ENCODE results near the gene ITGAX.
"Not testable (repeated sequence)": the region's sequence is repeated elsewhere in the genome, so short reads cannot be mapped to it uniquely, and the experiment has no call there.

Gene ITGAX

GRCh38 chr16:31333686-31334649, 21.0 kb upstream of the ITGAX start:
- peak; percentile 62 for TF ChIP-seq CTCF (IDR thresholded peaks at IDR 0.05; ENCODE audit: insufficient read depth, low read depth, low read length, missing control alignments)
- DNase-seq (ENCODE audit: low read depth): peak; percentile 56
- no peak overlapping the region for H3K4me3 ChIP-seq (ENCODE audit: low read depth, low read length)

GRCh38 chr16:31334934-31335333, 20.0 kb upstream of the ITGAX start:
- DNase-seq (ENCODE audit: low read depth): no peak
- no peak overlapping the region for H3K4me3 ChIP-seq (ENCODE audit: low read depth, low read length)
- TF ChIP-seq CTCF (IDR thresholded peaks at IDR 0.05; ENCODE audit: insufficient read depth, low read depth, low read length, missing control alignments): no peak

- DNase-seq (ENCODE audit: low read depth): no peak
- TF ChIP-seq CTCF (IDR thresholded peaks at IDR 0.05; ENCODE audit: insufficient read depth, low read depth, low read length, missing control alignments): no peak
Measured at GRCh38 chr16:31335431-31335830, 19.5 kb upstream of the ITGAX start.

GRCh38 chr16:31338166-31338685, 16.8 kb upstream of the ITGAX start:
- not testable (repeated sequence) for DNase-seq (ENCODE audit: low read depth); H3K4me3 ChIP-seq (ENCODE audit: low read depth, low read length)

More at GRCh38 chr16:31335431-31335830, 19.5 kb upstream of the ITGAX start:
- H3K4me3 ChIP-seq (ENCODE audit: low read depth, low read length): no peak overlapping the region

- no peak overlapping the region for H3K4me3 ChIP-seq (ENCODE audit: low read depth, low read length)
- DNase-seq (ENCODE audit: low read depth): peak; percentile 87
- no peak for TF ChIP-seq CTCF (IDR thresholded peaks at IDR 0.05; ENCODE audit: insufficient read depth, low read depth, low read length, missing control alignments)
Measured at GRCh38 chr16:31344712-31345111, 10.3 kb upstream of the ITGAX start.

GRCh38 chr16:31347445-31347844, 7.5 kb upstream of the ITGAX start:
- DNase-seq (ENCODE audit: low read depth): no peak
- TF ChIP-seq CTCF (IDR thresholded peaks at IDR 0.05; ENCODE audit: insufficient read depth, low read depth, low read length, missing control alignments): no peak
- H3K4me3 ChIP-seq (ENCODE audit: low read depth, low read length): no peak overlapping the region

GRCh38 chr16:31348579-31348978, 6.4 kb upstream of the ITGAX start:
- no peak overlapping the region for H3K4me3 ChIP-seq (ENCODE audit: low read depth, low read length)
- DNase-seq (ENCODE audit: low read depth): no peak
- TF ChIP-seq CTCF (IDR thresholded peaks at IDR 0.05; ENCODE audit: insufficient read depth, low read depth, low read length, missing control alignments): no peak

Measured in GM12865 (cell line).